Activated B cell treated with CpG ODN at 0.5 μM for 24 hours (primary cell): ENCODE data around the gene SARDH. TPM values are rescaled to one million over a fixed set of nuclear protein-coding genes. Genes with fewer than 3 reads are reported as not detected.
"Not testable (repeated sequence)": the region's sequence is repeated elsewhere in the genome, so short reads cannot be mapped to it uniquely, and the experiment has no call there.

Experiments used
- ATAC-seq: fragments of 200-7000 bp; cut with Tn5 transposase; one replicate; pipeline ENCODE4 v1.10.0; 2021; ENCODE audit warnings: low read depth, mild to moderate bottlenecking, moderate library complexity
- CTCF ChIA-PET: fragments of 350-600 bp; sonication (Branson Sonifier 250); formaldehyde crosslinking; loops from one replicate; lab custom pipeline; 2021; ENCODE audit warnings: antibody characterized with exemption; lab: Charles Lee
- POLR2A ChIA-PET: fragments of 350-600 bp; sonication (Branson Sonifier 250); formaldehyde crosslinking; loops from one replicate; lab custom pipeline; 2021; ENCODE audit warnings: antibody characterized with exemption; lab: Charles Lee
- DNase-seq: peaks from one replicate; pipeline ENCODE4 v3.0.0; 2022
- H3K27ac Mint-ChIP-seq: one replicate; pipeline ENCODE4 v1.8.0; 2020; ENCODE audit warnings: mixed read lengths
- H3K27me3 Mint-ChIP-seq: one replicate; pipeline ENCODE4 v1.8.0; 2021; ENCODE audit warnings: mixed read lengths
- H3K36me3 Mint-ChIP-seq: one replicate; pipeline ENCODE4 v1.8.0; 2021; ENCODE audit warnings: low read depth, mixed read lengths
- H3K4me1 Mint-ChIP-seq: one replicate; pipeline ENCODE4 v1.8.0; 2021; ENCODE audit warnings: mixed read lengths
- H3K4me3 Mint-ChIP-seq: one replicate; pipeline ENCODE4 v1.8.0; 2020; ENCODE audit warnings: mild to moderate bottlenecking, mixed read lengths
- H3K9me3 Mint-ChIP-seq: one replicate; pipeline ENCODE4 v1.8.0; 2020; ENCODE audit warnings: mixed read lengths
- intact Hi-C: fragments of 100-400 bp; cut with micrococcal nuclease; formaldehyde crosslinking; loops from one replicate; pipeline ENCODE4 v1.15.1; 2024
- total RNA-seq: library from RNA; stranded (reverse); gene quantifications from 2 replicates; pipeline ENCODE4 v1.2.3, GENCODE V29; 2022
- TF ChIP-seq, protein P1 (sequence below): fragments of 200-600 bp; IDR thresholded peaks from one replicate; pipeline ENCODE4 v1.8.0; 2022; ENCODE audit warnings: antibody characterized with exemption, mild to moderate bottlenecking

The SARDH gene
- total RNA-seq, 1 donor from 2014 or later = not detected

- intact Hi-C loops = no loop called here
- H3K27me3 Mint-ChIP-seq = no peaks in the 10 kb centered on the region
- H3K4me1 Mint-ChIP-seq = no peaks in the 10 kb centered on the region
- ChIA-PET CTCF (interaction anchor here (3.9 kb wide), 1 partner anchor 14 kb away, joined by 11 read pairs; no protein-coding TSS in a partner anchor), POLR2A (no interaction called here)
- TF ChIP-seq, protein P1, sequence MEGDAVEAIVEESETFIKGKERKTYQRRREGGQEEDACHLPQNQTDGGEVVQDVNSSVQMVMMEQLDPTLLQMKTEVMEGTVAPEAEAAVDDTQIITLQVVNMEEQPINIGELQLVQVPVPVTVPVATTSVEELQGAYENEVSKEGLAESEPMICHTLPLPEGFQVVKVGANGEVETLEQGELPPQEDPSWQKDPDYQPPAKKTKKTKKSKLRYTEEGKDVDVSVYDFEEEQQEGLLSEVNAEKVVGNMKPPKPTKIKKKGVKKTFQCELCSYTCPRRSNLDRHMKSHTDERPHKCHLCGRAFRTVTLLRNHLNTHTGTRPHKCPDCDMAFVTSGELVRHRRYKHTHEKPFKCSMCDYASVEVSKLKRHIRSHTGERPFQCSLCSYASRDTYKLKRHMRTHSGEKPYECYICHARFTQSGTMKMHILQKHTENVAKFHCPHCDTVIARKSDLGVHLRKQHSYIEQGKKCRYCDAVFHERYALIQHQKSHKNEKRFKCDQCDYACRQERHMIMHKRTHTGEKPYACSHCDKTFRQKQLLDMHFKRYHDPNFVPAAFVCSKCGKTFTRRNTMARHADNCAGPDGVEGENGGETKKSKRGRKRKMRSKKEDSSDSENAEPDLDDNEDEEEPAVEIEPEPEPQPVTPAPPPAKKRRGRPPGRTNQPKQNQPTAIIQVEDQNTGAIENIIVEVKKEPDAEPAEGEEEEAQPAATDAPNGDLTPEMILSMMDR = no peak
- H3K27ac Mint-ChIP-seq = no peak overlapping the region
- peaks cover 91% of the 10 kb centered on the region for H3K36me3 Mint-ChIP-seq
- H3K9me3 Mint-ChIP-seq = peaks cover 4% of the 10 kb centered on the region
- ATAC-seq = no peak
- no peak for DNase-seq
- no peak overlapping the region for H3K4me3 Mint-ChIP-seq
These were observed 30.3 kb upstream of the SARDH start for GRCh38 chr9:133768371-133768858.

GRCh38 chr9:133767625-133768024, 29.5 kb upstream of the SARDH start:
- intact Hi-C loops = no loop called here
- ATAC-seq (no peak), DNase-seq (no peak)
- Mint-ChIP-seq H3K27ac (no peak overlapping the region), H3K36me3 (peaks cover 91% of the 10 kb centered on the region), H3K9me3 (peaks cover 4% of the 10 kb centered on the region), H3K27me3 (no peaks in the 10 kb centered on the region), H3K4me1 (no peaks in the 10 kb centered on the region), H3K4me3 (no peak overlapping the region)
- TF ChIP-seq, protein P1 = no peak
- ChIA-PET CTCF (interaction anchor here (3.9 kb wide), 1 partner anchor 15 kb away, joined by 11 read pairs; no protein-coding TSS in a partner anchor), POLR2A (no interaction called here)

- TF ChIP-seq, protein P1 = no peak
- DNase-seq = no peak
- no peak overlapping the region for H3K27ac Mint-ChIP-seq
These were observed 28.9 kb upstream of the SARDH start for GRCh38 chr9:133767008-133767407.

GRCh38 chr9:133766234-133766633, 28.1 kb upstream of the SARDH start:
- H3K4me1 Mint-ChIP-seq, ATAC-seq, intact Hi-C loops, H3K27ac Mint-ChIP-seq, H3K4me3 Mint-ChIP-seq, POLR2A ChIA-PET, DNase-seq, H3K27me3 Mint-ChIP-seq, H3K9me3 Mint-ChIP-seq: not testable (repeated sequence)
- peaks cover 91% of the 10 kb centered on the region for H3K36me3 Mint-ChIP-seq
- CTCF ChIA-PET = interaction anchor here (3.9 kb wide), 1 partner anchor 16 kb away, joined by 11 read pairs; no protein-coding TSS in a partner anchor

More at GRCh38 chr9:133767008-133767407, 28.9 kb upstream of the SARDH start:
- H3K4me3 Mint-ChIP-seq = no peak overlapping the region
- intact Hi-C loops = no loop called here
- no peak for ATAC-seq
- H3K4me1 Mint-ChIP-seq = no peaks in the 10 kb centered on the region
- ChIA-PET CTCF (interaction anchor here (3.9 kb wide), 1 partner anchor 15 kb away, joined by 11 read pairs; no protein-coding TSS in a partner anchor), POLR2A (no interaction called here)
- H3K36me3 Mint-ChIP-seq = peaks cover 91% of the 10 kb centered on the region
- H3K9me3 Mint-ChIP-seq = peaks cover 4% of the 10 kb centered on the region
- no peaks in the 10 kb centered on the region for H3K27me3 Mint-ChIP-seq

GRCh38 chr9:133763272-133764183, 25.4 kb upstream of the SARDH start:
- intact Hi-C loops = no loop called here
- CTCF ChIA-PET = no interaction called here
- DNase-seq (no peak), ATAC-seq (no peak)
- Mint-ChIP-seq H3K27ac (no peak overlapping the region), H3K27me3 (no peaks in the 10 kb centered on the region), H3K9me3 (peaks cover 4% of the 10 kb centered on the region), H3K4me1 (no peaks in the 10 kb centered on the region), H3K36me3 (peaks cover 77% of the 10 kb centered on the region), H3K4me3 (no peak overlapping the region)
- TF ChIP-seq, protein P1 = no peak
- POLR2A ChIA-PET = no interaction called here
